GOT3 (cell line): ENCODE measurements around the gene OPRM1.
"Not testable (repeated sequence)": the region's sequence is repeated elsewhere in the genome, so short reads cannot be mapped to it uniquely, and the experiment has no call there.

Experiments
- DNase-seq: peaks from one replicate; lab custom pipeline; 2025; ENCODE audit warnings: mixed read lengths; lab: John Stamatoyannopoulos, UW

Gene OPRM1

GRCh38 chr6:154154389-154154967 is 115.4 kb downstream of the OPRM1 start:
- DNase-seq, result no peak

DNA sequence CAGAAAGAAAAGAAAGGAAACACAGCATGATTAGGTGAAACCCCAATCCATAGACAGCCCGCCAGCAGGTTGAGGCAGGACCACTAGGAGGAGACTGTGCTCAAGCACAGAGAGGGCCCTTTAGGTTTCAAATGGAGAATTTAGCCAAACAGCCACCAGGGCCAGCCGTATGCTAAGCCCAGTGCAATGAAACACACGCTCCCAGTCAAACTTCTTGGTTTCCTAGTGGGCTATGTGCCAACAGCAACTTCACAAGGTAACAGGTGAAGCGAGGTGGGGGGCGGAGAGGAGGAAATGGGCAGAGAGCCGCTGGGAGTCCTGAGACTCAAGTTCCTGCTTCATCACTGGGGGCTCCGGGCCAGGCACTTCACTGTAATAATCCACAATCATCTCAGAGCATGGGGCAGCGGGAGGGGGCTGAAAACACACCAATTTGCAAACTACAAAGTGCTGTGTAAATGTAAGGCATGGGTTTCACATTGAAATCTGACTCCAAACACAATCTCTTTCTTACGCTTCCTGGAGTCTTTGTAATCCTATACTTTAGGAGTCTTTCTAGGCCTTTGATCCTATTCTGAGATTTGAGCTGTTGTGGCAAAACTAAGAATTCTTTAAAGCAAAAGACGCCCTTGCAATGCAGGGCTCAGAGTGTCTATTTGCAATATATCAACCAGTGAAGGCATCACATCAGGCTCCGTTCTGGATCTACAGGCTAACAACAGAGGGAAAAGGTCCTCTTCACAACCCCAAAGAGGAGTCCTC is 117.3 kb downstream of the OPRM1 start:
- DNase-seq, result no peak

DNA sequence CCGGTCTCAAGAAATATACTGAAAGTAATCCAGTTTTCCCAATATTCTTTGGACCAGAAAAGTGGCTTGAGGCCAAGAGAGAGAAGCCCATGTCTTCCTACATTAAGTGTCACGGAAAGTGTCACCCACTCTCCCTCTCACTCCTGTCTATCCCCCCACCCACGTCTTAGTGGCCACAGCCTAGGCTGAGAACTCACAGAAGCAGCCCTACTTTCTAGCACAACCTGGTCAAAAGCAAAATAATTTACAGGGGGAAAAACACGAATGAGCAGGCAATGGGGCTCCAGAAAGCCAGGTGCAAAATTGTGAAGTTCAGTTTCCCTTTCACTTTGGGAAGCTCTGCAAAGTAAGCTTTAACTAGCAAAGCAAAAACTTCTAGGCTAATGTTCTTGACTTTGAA is 118.0 kb downstream of the OPRM1 start:
- no peak for DNase-seq

GRCh38 chr6:154157706-154158105 is 118.7 kb downstream of the OPRM1 start:
- no peak for DNase-seq

GRCh38 chr6:154159126-154159525 is 120.1 kb downstream of the OPRM1 start:
- DNase-seq, result no peak

DNA sequence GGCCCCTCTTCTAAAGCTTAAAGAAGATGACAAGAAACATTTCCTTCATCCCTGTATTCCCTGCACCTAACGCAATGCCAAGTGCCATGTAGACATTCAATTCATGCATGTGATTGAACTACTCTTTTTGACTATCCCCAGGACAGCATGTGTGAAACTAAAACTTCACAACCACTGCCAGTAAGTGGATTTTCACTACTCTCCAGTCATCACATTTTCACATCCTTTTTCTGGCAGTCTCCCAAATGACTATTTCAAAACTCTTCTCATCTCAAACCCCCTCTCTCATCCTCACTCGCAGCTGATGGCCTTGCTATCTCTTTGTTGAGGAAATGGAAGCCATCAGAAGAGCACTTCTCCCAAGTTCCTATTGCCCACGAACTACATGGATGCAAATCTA is 122.6 kb downstream of the OPRM1 start:
- no peak for DNase-seq

GRCh38 chr6:154164397-154164796 is 125.4 kb downstream of the OPRM1 start:
- DNase-seq, result no peak

- DNase-seq, result no peak
Measured at GRCh38 chr6:154165478-154165877, 126.4 kb downstream of the OPRM1 start.

DNA sequence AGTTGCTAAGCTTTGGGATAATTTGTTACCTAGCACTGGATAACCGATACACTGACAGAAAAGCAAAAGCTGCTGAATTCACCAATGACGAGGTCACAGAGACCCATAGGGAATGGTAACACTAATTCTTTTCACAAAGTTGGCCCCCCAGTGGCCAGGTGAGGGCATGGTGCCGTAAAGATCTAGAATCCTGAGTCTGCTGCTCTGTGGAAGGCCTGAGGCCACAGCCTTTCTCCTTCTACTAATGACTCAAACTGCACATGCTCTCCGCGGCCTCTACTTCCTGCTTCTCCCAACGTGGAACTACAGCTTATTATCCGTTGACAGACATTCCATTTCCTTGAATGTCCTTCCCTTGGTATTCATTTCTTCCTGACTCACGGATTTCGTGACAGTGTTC is 127.1 kb downstream of the OPRM1 start:
- no peak for DNase-seq

DNA sequence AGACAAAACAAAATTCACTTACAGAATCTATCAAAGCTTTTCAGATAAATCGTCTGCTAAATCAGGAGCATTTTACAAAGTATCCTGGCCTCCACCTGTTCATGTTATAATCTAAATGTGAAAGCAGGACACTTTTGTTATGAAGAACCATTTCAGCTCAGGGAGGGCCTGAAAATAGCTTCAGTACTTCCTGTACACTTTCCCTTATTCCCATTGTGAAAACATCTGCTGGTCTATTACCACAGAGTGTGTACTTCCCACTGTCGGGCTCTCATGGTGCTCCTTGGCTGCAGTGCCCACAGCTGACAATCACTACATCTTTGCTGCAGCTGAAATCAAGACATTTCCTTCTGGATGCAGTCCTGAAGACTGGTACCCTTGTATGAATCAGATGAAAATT is 128.1 kb downstream of the OPRM1 start:
- no peak for DNase-seq

DNA sequence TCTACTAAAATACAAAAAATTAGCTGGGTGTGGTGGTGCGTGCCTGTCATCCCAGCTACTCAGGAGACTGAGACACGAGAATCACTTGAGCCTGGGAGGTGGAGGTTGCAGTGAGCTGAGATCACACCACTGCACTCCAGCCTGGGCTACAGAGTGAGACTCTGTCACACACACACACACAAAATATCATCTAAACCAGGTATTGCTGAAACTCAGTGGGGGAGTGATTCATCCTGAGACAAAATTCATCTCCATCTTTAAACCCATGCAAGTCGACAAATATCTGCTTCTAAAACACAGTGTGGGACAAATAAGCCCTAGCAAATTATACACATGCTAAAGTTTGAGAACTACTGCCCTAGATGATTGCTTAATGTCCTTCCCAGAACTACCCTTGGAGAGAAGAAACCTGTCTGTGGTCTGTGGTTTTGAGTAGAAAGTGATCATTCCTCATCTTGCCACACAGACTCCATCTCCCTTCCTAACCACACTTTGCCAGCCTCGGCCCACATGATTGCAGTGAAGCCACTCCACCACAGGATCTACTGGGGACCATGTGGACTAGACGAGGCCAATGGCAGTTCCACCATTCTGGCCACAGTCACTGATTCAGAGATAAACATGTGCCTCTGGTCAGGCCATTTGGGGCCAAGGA is 130.3 kb downstream of the OPRM1 start:
- no peak for DNase-seq

- DNase-seq, result no peak
Measured at GRCh38 chr6:154170106-154170505, 131.1 kb downstream of the OPRM1 start.

DNA sequence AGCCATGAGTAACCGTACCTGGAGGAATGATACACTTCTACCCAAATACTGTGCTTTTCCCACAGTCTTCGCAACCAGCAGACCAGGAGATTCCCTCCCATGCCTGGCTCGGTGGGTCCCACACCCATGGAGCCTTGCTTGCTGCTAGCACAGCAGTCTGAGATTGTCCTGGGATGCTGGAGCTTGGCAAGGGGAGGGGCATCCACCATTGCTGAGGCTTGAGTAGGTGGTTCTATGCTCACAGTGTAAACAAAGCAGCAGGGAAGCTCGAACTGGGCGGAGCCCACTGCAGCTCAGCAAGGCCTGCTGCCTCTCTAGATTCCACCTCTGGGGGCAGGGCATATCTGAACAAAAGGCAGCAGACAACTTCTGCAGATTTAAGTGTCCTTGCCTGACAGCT is 133.4 kb downstream of the OPRM1 start:
- DNase-seq, result not testable (repeated sequence)

- DNase-seq, result no peak
Measured at GRCh38 chr6:154179434-154179833, 140.4 kb downstream of the OPRM1 start.

- no peak for DNase-seq
Measured at GRCh38 chr6:154187203-154187602, 148.2 kb downstream of the OPRM1 start.

- no peak for DNase-seq
Measured at GRCh38 chr6:154187714-154188113, 148.7 kb downstream of the OPRM1 start.

DNA sequence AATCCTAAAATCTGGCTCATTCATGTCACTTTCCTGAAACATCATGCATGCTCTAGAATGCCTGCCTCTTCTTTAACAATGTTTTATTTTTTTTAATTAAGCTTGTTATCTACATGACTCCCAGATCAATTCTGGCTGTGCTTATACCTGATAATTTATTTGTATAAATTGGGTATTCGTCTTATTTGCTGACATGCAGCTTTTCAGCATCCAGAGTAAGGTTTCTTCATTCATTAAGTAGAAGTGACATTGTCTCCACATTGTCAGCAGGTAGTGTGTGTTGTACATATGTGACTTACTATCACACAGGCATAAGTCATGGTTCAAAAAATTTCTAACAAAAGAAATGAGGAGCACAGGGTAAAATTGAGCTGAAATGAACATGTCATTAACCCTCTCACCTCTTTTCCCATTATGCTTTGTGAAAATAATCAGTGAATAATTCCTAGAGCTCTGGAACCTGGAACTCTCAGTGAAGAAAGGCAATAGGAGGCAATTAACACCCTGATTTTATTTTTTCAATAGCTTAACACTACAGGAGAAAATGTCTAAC is 157.4 kb downstream of the OPRM1 start:
- DNase-seq, result no peak

GRCh38 chr6:154197196-154197860 is 158.3 kb downstream of the OPRM1 start:
- no peak for DNase-seq

GRCh38 chr6:154201688-154202087 is 162.6 kb downstream of the OPRM1 start:
- DNase-seq, result not testable (repeated sequence)

DNA sequence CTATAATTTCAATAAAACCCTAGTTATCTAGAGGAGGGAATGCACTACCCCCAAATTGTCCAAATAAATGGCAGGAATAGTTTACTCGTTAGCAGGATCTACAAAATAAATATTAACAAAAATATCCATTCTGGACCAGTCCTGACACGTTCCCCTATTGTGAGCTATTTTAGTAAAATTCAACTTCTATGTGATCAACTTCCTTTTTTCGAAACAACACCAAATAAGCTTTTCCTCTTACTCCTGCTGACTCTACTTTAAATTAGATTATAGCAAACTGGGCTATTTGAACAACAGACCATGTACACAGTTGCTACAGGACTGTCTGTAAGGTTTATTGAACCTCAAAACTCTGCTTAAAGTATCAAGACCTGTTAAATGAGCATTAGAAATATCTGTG is 163.3 kb downstream of the OPRM1 start:
- DNase-seq, result no peak

DNA sequence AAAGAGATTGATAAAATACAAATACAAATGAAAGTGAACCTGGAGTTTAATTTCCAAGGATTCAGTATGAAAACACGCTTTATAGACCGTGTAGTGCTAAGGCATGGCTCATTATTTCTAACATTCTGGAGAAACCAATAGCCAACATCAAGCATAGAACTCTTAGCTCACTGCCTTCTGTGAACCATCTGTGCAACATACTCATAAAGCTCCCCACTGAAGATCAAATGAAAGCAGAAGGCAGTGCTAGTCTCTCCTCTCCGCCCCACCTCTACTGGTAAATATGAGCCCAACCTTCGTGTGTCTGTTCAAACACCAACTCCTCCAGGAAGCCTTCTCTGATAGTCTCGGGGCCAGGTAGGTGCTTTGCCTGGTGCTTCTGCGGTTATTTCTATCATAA is 163.9 kb downstream of the OPRM1 start:
- no peak for DNase-seq

DNA sequence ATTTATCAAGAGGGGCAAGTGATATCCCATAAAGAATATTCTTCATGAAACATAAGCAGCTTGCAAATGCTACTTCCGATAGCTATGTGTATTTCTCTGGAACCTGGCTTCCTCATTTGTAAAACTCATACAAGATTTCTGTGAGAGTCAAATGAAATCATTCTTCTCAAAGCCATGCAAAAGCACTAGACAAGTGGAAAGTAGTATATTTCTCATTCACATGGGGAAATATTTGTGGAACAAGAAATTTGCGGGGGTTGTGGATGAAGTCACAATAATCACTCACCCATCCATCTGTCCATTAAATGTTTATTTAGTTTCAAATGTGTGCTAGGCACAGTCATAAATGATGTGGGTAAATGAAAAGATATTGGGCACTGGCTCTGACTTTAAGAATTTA is 167.1 kb downstream of the OPRM1 start:
- DNase-seq, result no peak

DNA sequence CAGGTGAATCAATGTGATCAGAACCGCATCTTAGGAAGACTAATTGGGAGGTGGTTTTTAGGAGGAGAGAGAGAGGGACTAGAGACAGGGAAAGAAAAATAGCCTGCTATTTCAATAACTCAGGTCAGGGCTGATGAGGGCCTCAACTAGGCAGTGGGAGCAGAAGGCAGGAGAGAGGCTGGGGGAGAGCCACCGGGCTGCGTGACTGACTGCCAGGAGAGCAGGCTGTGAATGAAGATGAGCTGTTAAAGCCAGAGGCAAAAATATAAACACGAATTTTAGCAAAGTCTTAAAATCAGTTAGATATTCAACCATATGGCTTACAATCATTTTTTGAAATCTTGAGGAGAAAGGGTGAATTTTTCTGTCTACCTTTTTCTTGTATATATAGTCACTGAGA is 168.0 kb downstream of the OPRM1 start:
- DNase-seq, result no peak
